Peyer's patch (tissue), 4 donors: ENCODE results near the gene CTLA4.

Source experiments
- POLR2A ChIP-seq, 2 donors: fragments of 450-650 bp; IDR thresholded peaks; one replicate each; pipeline ENCODE4 v1.5.1; 2017; ENCODE audit warnings: antibody characterized with exemption in 2 of 2, mild to moderate bottlenecking in 2 of 2, moderate library complexity in 2 of 2
- TF ChIP-seq, protein P1 (sequence below), 6 experiments: fragments of 450-650 bp in 4 of 6; fragments of 200-600 bp in 2 of 6; sonication (generic) in 1 of 6; IDR thresholded peaks; one replicate each; pipeline ENCODE4 v1.5.1; 2017 to 2019; ENCODE audit warnings: antibody characterized with exemption in 6 of 6, mild to moderate bottlenecking in 3 of 6, moderate library complexity in 1 of 6

DNA sequence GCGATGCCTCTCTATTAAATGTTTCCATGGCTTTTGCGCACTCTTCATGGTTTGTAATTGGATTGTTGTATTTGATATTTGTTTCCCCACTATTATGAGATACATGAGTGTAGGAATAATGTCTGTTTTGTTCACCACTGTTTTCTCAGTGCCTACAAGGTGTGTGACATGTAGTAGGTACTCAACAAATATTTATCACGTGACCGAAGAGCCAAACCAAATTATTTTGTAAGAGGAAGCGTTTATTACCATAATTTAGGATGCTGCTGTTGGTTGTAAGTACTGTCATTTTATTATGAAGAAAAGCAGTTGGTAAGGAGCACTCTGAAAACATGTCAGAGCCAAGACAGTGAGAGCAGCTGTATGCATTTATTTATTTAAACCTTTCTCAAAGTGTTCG, 32.2 kb upstream of the CTLA4 start:
- TF ChIP-seq POLR2A (IDR thresholded peaks at IDR 0.05) = no peak
- TF ChIP-seq, protein P1, sequence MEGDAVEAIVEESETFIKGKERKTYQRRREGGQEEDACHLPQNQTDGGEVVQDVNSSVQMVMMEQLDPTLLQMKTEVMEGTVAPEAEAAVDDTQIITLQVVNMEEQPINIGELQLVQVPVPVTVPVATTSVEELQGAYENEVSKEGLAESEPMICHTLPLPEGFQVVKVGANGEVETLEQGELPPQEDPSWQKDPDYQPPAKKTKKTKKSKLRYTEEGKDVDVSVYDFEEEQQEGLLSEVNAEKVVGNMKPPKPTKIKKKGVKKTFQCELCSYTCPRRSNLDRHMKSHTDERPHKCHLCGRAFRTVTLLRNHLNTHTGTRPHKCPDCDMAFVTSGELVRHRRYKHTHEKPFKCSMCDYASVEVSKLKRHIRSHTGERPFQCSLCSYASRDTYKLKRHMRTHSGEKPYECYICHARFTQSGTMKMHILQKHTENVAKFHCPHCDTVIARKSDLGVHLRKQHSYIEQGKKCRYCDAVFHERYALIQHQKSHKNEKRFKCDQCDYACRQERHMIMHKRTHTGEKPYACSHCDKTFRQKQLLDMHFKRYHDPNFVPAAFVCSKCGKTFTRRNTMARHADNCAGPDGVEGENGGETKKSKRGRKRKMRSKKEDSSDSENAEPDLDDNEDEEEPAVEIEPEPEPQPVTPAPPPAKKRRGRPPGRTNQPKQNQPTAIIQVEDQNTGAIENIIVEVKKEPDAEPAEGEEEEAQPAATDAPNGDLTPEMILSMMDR (IDR thresholded peaks at IDR 0.05) = no peak
